WTC11 (cell line): ENCODE results near the gene NUP62CL. TPM values are rescaled to one million over a fixed set of nuclear protein-coding genes. Genes with fewer than 3 reads are reported as not detected.

Source experiments
- total RNA-seq: library from RNA; stranded (reverse); gene quantifications from 3 replicates; pipeline ENCODE4 v1.2.3, GENCODE V29; 2021

Gene NUP62CL
- total RNA-seq, 1 experiment from 2014 or later, result 3.3 TPM

Other genes starting within 250 kb of the NUP62CL start
- gene MORC4, start 206.2 kb downstream of the NUP62CL start, total RNA-seq, result 2.8 to 4.6 TPM (median 3.0 TPM) in 3 replicates
- 20.6 to 24.6 TPM (median 22.0 TPM) in 3 replicates for gene RBM41, start 87.6 kb downstream of the NUP62CL start, total RNA-seq
- not detected in 3 replicates for gene DNAAF6, start 178 bp upstream of the NUP62CL start, total RNA-seq
- gene FRMPD3, start 243.2 kb upstream of the NUP62CL start, total RNA-seq, result 1.4 to 2.0 TPM (median 1.7 TPM) in 3 replicates